Head of caudate nucleus (tissue), 42 donors: Measurements from ENCODE around the gene COG1.
"Not testable (repeated sequence)": the region's sequence is repeated elsewhere in the genome, so short reads cannot be mapped to it uniquely, and the experiment has no call there.

Experiments
- DNase-seq, 42 donors: peaks; one replicate each; pipeline versions ENCODE4 v3.0.0 to v3.0.0-alpha.2; 2020 to 2021; ENCODE audit warnings: mixed read lengths in 7 of 42
- intact Hi-C: fragments of 100-400 bp; cut with DNase I; formaldehyde crosslinking; loops from one replicate; pipeline ENCODE4 v1.15.0; 2022

The COG1 gene, protein sequence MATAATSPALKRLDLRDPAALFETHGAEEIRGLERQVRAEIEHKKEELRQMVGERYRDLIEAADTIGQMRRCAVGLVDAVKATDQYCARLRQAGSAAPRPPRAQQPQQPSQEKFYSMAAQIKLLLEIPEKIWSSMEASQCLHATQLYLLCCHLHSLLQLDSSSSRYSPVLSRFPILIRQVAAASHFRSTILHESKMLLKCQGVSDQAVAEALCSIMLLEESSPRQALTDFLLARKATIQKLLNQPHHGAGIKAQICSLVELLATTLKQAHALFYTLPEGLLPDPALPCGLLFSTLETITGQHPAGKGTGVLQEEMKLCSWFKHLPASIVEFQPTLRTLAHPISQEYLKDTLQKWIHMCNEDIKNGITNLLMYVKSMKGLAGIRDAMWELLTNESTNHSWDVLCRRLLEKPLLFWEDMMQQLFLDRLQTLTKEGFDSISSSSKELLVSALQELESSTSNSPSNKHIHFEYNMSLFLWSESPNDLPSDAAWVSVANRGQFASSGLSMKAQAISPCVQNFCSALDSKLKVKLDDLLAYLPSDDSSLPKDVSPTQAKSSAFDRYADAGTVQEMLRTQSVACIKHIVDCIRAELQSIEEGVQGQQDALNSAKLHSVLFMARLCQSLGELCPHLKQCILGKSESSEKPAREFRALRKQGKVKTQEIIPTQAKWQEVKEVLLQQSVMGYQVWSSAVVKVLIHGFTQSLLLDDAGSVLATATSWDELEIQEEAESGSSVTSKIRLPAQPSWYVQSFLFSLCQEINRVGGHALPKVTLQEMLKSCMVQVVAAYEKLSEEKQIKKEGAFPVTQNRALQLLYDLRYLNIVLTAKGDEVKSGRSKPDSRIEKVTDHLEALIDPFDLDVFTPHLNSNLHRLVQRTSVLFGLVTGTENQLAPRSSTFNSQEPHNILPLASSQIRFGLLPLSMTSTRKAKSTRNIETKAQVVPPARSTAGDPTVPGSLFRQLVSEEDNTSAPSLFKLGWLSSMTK

DNA sequence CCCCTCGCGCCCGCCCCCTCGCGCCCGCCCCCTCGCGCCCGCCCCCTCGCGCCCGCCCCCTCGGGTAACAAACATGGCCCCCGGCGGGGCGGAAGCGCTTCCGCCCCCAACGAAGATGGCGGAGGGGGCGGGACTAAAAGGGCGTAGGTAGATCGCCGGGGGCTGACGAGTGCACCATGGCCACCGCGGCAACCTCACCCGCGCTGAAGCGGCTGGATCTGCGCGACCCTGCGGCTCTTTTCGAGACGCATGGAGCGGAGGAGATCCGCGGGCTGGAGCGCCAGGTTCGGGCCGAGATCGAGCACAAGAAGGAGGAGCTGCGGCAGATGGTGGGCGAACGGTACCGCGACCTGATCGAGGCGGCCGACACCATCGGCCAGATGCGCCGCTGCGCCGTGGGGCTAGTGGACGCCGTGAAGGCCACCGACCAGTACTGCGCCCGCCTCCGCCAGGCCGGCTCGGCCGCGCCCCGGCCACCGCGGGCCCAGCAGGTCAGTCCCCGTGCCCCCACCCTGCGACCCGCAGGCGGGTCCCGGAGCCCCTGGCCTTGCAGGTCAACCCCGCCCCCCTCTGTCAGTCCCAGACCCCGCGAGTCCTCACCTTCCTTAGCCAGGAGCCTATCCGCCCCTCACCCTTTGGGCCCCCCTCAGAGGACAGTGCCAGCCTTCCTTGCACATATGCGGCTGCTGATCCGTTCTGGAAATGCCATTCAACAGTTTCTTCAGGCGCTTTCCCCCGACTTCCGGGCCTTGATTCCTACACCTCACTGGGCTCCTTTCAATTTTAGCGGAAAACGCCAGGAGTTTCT, at the start of gene COG1:
COG1 (plus strand) TSS at position 162 of the 808 bp plus-strand sequence; CDS start at position 177, 15 bp downstream.
- intact Hi-C loops = loop anchor here (2.0 to 10.0 kb wide), 3 partner anchors 40 to 468 kb away; a partner anchor contains a TSS
- DNase-seq = peak; percentile 55 to 94 (median 83)

DNA sequence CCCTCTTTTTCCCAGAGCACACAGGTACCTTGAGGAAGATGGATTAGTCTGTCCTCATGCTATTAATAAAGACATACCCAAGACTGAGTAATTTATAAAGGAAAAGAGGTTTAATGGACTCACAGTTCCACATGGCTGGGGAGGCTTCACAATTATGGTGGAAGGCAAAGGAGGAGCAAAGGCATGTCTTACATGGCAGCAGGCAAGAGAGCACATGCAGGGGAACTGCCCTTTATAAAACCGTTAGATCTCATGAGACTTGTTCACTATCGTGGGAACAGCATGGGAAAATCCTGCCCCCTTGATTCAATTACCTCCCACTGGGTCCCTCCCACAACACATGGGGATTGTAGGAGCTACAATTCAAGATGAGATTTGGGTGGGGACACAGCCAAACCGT, 48.6 kb upstream of the COG1 start:
- DNase-seq, intact Hi-C loops: not testable (repeated sequence)

DNA sequence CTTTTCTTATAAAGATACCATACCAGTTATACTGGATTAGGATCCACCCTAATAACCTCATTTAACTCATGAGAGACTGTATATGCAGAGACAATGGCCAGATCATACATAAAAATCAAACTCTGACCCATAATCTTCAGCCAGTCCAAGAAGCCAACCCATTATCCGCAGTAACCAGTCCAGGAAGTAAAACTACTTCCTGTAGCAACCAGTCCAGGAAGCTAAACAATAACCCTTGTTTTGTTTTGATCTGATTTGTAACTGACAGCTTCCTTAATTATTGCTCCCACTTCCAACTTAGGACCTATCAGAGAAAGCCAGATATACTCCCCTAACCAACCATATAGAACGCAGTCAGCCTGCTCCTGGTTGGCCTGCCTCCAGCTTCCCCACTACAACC, 47.2 kb upstream of the COG1 start:
- DNase-seq = no peak
- intact Hi-C loops = no loop called here

DNA sequence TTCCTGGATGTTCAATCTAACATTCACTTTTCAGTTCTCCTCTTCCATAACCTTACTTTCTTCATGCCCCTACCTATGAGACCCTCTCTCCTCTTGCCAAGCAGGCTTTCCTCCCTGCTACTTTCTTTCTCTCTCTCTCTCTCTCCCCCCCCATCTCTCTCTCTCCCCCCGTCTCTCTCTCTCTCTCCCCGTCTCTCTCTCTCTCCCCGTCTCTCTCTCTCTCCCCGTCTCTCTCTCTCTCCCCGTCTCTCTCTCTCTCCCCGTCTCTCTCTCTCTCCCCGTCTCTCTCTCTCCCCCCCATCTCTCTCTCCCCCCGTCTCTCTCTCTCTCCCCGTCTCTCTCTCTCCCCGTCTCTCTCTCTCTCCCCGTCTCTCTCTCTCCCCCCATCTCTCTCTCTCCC, 45.1 kb upstream of the COG1 start:
- intact Hi-C loops, DNase-seq: not testable (repeated sequence)

DNA sequence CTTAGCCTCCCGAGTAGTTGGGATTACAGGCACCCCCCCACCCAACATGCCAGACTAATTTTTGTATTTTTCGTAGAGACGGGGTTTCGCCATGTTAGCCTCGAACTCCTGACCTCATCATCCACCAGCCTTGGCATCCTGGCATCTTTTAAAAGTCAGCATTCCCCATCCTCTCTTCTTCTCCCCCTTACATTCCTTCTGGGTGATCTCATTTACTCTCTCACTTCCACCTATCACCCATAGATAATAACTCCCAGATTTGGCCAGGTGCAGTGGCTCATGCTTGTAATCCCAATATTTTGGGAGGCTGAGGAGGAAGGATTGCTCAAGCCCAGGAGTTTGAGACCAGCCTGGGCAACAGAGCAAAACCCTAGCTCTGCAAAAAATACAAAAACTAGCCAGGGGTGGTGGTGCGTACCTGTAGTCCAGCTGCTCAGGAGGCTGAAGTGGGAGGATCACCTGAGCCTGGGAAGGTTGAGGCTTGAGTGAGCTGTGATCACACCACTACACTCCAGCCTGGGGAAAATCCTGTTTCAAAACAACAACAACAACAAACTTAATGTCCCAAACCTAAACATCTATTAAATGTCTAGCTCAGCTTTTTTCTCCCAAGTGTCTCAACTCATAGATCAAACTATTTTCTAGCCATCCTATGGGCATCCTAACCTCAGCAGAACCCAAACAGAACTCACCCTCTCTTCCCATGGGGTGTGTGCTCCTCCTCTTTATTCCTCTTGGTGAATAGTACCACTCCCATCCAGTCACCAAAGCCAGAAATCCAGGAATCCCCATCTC, 44.1 kb upstream of the COG1 start:
- DNase-seq = no peak
- intact Hi-C loops = no loop called here

DNA sequence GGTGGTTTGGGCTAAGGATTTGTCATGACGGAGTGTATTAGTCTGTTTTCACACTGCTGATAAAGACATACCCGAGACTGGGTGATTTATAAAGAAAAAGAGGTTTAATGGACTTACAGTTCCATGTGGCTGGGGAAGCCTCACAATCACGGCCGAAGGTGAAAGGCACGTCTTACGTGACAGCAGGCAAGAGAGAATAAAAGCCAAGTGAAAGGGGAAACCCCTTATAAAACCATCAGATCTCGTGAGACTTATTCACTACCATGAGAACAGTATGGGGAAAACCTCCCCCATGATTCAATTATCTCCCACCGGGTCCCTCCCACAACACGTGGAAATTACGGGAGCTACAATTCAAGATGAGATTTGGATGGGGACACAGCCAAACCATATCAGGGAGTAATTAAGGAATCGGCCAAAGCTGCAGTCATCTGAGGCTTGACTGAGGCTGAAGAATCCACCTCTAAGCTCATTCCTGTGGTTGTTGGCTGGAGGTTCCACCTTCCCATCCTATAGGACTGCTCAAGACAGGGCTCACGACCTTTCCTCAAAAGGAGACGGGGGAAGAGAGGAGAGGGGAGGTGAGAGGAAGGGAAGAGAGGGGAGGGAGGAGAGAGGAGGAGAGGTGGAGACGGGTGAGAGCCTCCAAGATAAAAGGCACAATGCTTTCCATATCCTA, 42.1 kb upstream of the COG1 start:
- DNase-seq = not testable (repeated sequence)
- intact Hi-C loops = loop anchor here (10.0 kb wide), 1 partner anchor 426 kb away; no protein-coding TSS in a partner anchor

DNA sequence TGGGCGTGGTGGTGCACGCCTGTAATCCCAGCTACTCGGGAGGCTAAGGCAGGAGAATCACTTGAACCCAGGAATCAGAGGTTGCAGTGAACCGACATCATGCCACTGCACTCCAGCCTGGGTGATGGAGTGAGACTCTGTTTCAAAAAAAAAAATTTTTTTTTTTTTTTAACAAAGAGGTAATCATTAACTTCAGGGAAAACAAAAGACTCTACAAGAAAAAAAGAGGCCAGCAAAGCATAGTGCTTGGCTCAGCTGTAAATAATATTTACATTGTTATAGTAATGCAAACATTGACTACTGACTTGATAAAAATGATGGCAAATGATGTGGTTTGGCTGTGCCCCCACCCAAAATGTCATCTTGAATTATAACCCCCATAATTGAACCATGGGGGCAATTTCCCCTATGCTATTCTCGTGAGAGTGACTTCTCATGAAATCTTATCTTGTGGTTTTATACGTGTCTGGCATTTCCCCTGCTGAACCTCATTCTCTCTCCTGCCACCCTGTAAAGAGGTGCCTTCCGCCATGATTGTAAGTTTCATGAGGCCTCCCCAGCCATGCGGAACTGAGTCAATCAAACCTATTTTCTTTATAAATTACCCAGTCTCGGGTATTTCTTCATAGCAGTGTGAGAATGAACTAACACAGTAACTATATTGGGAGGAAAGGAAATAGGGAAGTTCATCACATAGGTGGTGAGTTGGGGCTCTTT, 40.8 kb upstream of the COG1 start:
- intact Hi-C loops = loop anchor here (10.0 kb wide), 1 partner anchor 427 kb away; no protein-coding TSS in a partner anchor

DNA sequence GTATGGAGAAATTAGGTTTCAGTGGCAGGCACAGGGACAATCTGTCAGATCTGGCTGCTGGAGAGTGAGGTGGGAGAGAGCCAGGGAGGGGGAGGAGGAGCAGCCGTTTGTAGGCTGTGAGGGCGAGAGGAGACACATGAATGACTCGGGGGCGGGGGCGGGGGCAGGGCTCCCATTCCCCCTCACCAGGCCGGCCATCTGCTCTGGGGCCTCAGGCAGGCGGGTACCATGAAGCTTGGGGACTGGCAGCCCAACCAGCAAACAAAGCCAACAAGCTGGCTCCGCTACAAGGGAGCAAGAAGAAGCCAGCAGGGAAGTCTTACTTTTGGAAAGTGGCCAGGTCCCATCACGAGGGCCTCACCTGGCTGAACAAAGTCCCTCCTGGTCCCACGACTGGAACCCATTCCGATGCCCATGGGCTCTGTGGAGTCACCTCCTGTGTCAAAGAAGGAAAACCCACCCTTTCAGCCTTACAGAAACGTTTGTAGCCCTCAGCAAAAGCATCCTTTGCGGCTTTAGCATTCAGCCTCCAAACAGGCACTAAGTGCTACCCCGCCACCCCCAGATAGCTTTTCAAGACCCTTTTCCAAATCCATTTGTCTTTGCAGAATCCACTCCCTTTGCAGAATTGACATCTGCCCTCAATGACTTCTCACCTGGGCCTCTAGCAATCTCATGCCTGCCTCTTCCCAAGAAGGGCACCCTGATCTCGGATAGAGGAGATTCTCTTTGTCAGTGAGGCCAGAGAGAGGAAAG, 37.3 kb upstream of the COG1 start:
- peak in 19 of 42 donors; percentile 11 to 64 (median 25) for DNase-seq
- intact Hi-C loops = loop anchor here (5.0 to 10.0 kb wide), 2 partner anchors 173 to 431 kb away; no protein-coding TSS in a partner anchor

More for the DNA sequence above, 40.8 kb upstream of the COG1 start:
- DNase-seq = no peak

DNA sequence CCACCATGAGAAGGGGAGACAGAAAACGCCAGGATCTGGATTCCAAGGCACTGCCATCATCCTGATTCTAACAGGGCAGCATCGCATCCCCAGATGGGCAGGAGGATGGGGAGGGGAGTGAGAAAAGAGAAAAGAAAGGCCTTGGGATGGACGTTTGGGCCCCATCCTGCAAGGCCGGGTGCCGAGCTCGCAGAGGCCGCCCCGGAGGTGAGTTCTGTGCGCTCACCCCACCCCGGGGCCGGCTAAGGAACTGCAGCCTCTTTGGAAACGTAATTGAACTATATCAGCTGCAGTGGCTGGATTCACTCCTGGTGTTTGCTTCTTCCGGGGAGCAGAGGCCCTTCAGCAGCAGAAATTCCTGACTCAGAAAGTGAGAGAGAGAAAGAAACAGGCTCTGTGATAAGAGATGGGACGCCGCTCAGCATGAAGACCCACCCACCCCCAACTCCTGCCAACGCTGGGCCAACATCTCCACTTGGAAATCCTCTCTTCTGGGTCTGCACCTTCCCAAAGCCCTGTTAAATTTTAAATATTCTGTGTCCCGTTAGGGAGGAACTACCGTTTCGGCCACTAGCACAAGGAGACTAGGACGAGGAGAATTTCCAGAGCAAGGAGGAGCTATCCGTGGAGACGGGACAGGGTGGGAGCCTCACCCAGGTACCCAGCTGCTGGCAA, 36.6 kb upstream of the COG1 start:
- DNase-seq = peak; percentile 75 to 93 (median 82)
- intact Hi-C loops = loop anchor here (5.0 to 10.0 kb wide), 2 partner anchors 174 to 432 kb away; no protein-coding TSS in a partner anchor

DNA sequence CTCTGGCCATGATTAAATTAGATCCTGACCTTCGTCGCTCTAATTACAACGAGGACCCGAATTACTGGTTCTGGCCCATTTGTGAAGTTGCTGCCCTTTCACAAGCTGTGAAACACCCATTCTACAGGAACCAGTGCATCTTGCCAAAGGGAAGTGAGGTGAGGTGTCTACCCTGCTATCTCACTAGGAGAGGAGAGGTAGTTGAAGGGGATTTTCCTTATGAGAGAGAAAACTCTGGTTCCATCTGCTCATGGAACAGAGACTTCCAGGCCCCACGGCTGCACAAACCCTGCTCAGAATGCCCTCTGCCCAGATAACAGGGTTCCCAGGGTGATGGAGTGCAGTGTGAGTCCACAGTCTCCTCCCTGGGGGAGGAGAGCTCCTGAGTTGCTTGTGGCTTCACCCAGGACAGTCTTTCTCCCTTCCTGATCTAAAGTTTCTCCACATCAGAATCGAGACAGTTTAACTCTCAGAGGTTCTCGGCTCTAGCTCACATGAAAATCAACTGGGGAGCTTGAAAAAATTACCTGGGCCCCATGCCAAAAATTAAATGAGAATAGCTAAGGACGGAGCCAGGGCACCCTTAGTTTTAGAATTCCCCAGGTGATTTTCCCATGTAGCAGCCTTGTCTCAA, 35.9 kb upstream of the COG1 start:
- no peak for DNase-seq
- intact Hi-C loops = loop anchor here (5.0 to 10.0 kb wide), 2 partner anchors 175 to 432 kb away; no protein-coding TSS in a partner anchor

DNA sequence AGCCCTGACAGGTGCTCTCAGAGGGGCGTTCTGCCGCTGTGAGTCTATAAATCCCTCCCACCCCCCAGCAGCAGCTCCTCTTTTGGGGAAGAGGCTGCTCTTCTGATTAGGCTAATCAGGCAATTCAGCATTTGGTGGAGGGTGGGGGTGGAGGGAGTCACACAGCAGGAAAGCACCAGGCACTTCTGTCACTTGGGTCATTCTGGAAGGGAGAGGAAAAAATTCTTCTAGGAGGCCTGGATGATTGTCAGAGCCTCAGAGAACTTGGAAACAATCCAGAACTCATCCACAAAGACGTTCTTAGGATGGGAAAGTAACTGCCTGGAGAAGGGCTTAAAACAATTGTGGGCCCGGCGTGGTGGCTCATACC, 35.3 kb upstream of the COG1 start:
- DNase-seq = no peak
- intact Hi-C loops = loop anchor here (5.0 to 10.0 kb wide), 2 partner anchors 175 to 433 kb away; no protein-coding TSS in a partner anchor

DNA sequence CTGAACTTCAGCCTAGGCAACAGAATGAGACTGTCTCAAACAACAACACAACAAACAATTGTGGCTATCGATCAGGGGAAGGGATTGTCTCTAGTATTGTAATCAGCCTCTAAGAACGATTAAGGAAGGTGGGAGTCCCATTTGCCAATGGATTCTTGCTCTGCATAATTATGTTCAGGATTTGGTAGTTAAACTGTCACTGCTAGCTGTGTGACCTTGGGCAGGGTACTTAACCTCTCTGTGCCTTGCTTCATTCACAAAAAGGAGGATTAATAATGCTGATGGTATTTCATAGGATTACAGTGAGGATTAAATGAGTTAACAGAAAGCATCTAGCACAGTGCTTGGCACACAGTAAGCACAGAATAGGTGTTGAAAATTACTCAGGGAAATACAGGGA, 34.7 kb upstream of the COG1 start:
- intact Hi-C loops = loop anchor here (5.0 to 10.0 kb wide), 2 partner anchors 176 to 433 kb away; no protein-coding TSS in a partner anchor
- DNase-seq = no peak

DNA sequence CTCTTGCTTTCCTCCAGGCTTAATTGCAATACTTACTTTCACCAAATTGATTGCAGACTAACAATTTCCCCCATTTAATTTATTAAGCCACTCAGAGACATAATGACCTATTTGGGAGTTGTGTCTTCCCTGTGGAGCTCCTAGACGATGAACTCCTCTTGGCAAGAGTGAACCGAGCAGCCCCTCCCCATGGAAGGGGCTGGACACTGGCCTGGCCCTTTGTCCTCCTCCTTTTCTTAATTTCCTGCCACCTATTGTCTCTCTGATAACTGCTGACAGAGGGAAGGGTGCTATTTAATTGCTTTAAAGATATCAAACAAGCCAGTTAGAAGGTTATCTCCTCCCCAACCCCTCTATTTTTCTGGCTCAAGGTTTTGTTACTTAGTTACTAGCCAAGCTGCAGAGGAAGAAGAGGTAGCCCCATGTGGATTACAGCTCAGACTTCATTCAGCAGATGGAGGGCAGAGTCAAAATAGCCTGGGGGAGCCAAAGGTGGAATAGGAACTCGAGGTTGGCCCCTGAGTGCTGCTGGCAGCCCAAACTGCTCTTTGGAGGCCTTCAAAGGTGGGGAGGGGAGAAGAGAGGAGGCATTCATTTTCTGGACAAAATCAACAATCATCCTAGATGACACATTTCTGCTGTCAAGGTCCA, 31.8 kb upstream of the COG1 start:
- intact Hi-C loops = no loop called here

DNA sequence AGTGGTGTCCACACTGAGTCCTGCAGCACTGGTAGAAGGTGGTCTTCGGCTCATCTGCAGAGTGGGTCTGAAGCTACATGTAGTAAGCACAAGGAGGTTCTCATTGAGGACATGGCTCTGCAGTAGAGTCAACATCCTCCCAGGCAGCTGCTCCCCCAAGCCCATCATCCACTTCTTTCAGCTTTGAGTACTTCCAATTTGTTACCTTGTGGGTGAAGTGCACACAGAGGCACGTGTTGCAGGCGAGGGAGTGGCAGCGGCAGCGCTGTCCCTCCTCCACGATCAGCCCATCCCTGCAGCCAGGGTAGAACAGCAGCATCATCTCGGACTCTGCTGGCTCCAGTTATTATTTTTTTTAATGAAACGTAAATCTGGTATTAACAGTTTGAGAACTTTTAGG, 29.8 kb upstream of the COG1 start:
- intact Hi-C loops = no loop called here
- no peak for DNase-seq

More for the DNA sequence above, 31.8 kb upstream of the COG1 start:
- no peak for DNase-seq
